ENCODE data around the gene TES. TPM values are rescaled to one million over a fixed set of nuclear protein-coding genes. Genes with fewer than 3 reads are reported as not detected.

The TES gene
- total and polyA plus RNA-seq, 2 of the 8 experiments (the other 6 are each of a cell fraction or from before 2014, with no cell fraction given) = 18.2 to 36.3 TPM

DNA sequence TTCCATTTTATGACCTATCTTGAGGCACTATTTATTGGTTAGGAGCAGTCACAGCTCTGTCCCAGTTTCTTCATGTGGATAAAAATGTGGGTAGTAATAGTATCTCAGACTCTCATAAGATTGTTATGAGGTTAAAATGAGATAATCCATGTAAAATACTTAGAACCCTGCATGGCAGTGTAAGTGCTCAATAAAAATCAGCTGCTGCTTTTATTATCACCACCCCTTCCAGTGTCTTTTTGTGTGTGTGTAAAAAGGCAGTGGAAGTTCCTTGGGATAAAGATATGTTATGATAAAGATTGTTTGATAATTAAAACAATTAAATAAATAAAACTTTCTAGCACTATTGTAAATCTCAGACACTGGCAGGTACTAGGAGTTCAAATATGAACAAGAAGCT, 15.5 kb downstream of the TES start:
- no peaks in the 10 kb centered on the region for H3K23me2 ChIP-seq (ENCODE audit: low read depth, low read length)
- ChIA-PET CTCF (ENCODE audit: partially characterized antibody) (interaction anchor here (0.7 to 3.5 kb wide), 11 partner anchors 10 to 310 kb away, joined by 3 to 31 read pairs (median 4); no protein-coding TSS in a partner anchor), POLR2A (ENCODE audit: partially characterized antibody) (interaction anchor here (1.3 to 2.0 kb wide), 3 partner anchors 9 to 300 kb away, joined by 3 to 10 read pairs (median 3); partner anchors contain the start of gene TES)
- no peak overlapping the region for H2BK120ac ChIP-seq (replicated peaks; ENCODE audit: low read depth, low read length)
- FAIRE-seq = no peak
- H4K8ac ChIP-seq (ENCODE audit: extremely low read depth, insufficient read depth, low read length) = no peak overlapping the region
- no peak overlapping the region for H3K9ac ChIP-seq (replicated peaks in 1 of 4; ENCODE audit: extremely low read depth in 1 of 4, low read depth in 3 of 4, low read length in 3 of 4)
- no peaks in the 10 kb centered on the region for H3K27me3 ChIP-seq (replicated peaks in 1 of 4; ENCODE audit: control insufficient read depth in 3 of 4, extremely low read depth in 1 of 4, insufficient read depth in 3 of 4, low read length in 3 of 4)
- H4K5ac ChIP-seq (ENCODE audit: insufficient read length, low read depth, low read length) = no peak overlapping the region
- no peak overlapping the region for H2BK12ac ChIP-seq (ENCODE audit: low read depth, low read length)
- H3K4me3 ChIP-seq (ENCODE audit: extremely low read depth in 1 of 4, insufficient read depth in 2 of 4, low read depth in 3 of 4, low read length in 4 of 4) = no peak overlapping the region
- no peak overlapping the region for H2AK5ac ChIP-seq (ENCODE audit: low read depth, low read length)
- no peak overlapping the region for H3K23ac ChIP-seq (ENCODE audit: insufficient read length)
- H3K79me1 ChIP-seq (ENCODE audit: low read depth, low read length) = no peaks in the 10 kb centered on the region
- H2BK15ac ChIP-seq (ENCODE audit: low read length) = no peak overlapping the region
- DNase-seq (ENCODE audit: low read depth in 1 of 2, low spot score in 2 of 2) = no peak
- H3K36me3 ChIP-seq (ENCODE audit: control insufficient read depth in 2 of 4, insufficient read depth in 4 of 4, low read length in 3 of 4) = no peaks in the 10 kb centered on the region
- H3K4me2 ChIP-seq (ENCODE audit: insufficient read depth in 1 of 2, low read depth in 2 of 2, low read length in 2 of 2) = no peak overlapping the region
- no peak overlapping the region for H3K18ac ChIP-seq (ENCODE audit: extremely low read depth, low read length)
- no peak overlapping the region for H2AFZ ChIP-seq (ENCODE audit: low read length)
- no peak overlapping the region for H3K14ac ChIP-seq (ENCODE audit: insufficient read length)
- H2BK20ac ChIP-seq (ENCODE audit: low read length) = no peak overlapping the region
- peaks cover 0 to 7% of the 10 kb centered on the region in 2 experiments; a peak in 3 of 4 replicates for H3K79me2 ChIP-seq (ENCODE audit: control insufficient read depth in 1 of 2, insufficient read depth in 2 of 2, low read length in 2 of 2)
- no peak overlapping the region for H3K56ac ChIP-seq (replicated peaks; ENCODE audit: insufficient read length, low read depth, low read length)
- H3K4me1 ChIP-seq (replicated peaks in 1 of 4; ENCODE audit: control insufficient read depth in 3 of 4, insufficient read depth in 4 of 4, low read length in 3 of 4) = peaks cover 0 to 5% (median 1%) of the 10 kb centered on the region in 4 experiments; a peak in 4 of 7 replicates
- no peaks in the 10 kb centered on the region for H3K9me3 ChIP-seq (ENCODE audit: insufficient read depth in 2 of 2, low read depth in 1 of 2, low read length in 1 of 2)
- no peak overlapping the region for H4K91ac ChIP-seq (replicated peaks; ENCODE audit: insufficient read length, low read length)
- no peak overlapping the region for H3K27ac ChIP-seq (ENCODE audit: low read depth, low read length)
- H2BK5ac ChIP-seq (ENCODE audit: low read depth, low read length) = no peak overlapping the region
- no peak overlapping the region for H3K4ac ChIP-seq (replicated peaks; ENCODE audit: insufficient read length, low read depth, low read length)
- H4K20me1 ChIP-seq (replicated peaks in 1 of 2; ENCODE audit: control insufficient read depth in 1 of 2, insufficient read depth in 2 of 2, low read length in 2 of 2) = no peaks in the 10 kb centered on the region
- TF ChIP-seq NANOG (IDR thresholded peaks at IDR 0.05; ENCODE audit: insufficient read depth, low read depth, low read length, poor library complexity, severe bottlenecking) = no peak
- TF ChIP-seq KDM4A (IDR thresholded peaks at IDR 0.05; ENCODE audit: low read depth, low read length, severe bottlenecking) = no peak
- no peak for TF ChIP-seq TBP (IDR thresholded peaks at IDR 0.05; ENCODE audit: low read depth, low read length)
- no peak for TF ChIP-seq RAD21 (IDR thresholded peaks at IDR 0.05 in 1 of 2, conservative IDR thresholded peaks at IDR 0.05 in 1 of 2; ENCODE audit: low read depth in 2 of 2, low read length in 2 of 2)
- TF ChIP-seq EGR1 (IDR thresholded peaks at IDR 0.05; ENCODE audit: borderline replicate concordance, low read depth, low read length) = no peak
- no peak for TF ChIP-seq PHF8 (conservative IDR thresholded peaks at IDR 0.05; ENCODE audit: low read depth, low read length)
- TF ChIP-seq, protein P1, sequence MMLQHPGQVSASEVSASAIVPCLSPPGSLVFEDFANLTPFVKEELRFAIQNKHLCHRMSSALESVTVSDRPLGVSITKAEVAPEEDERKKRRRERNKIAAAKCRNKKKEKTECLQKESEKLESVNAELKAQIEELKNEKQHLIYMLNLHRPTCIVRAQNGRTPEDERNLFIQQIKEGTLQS (IDR thresholded peaks at IDR 0.05; ENCODE audit: insufficient read depth, low read depth, low read length) = no peak
- TF ChIP-seq BCL11A (IDR thresholded peaks at IDR 0.05; ENCODE audit: low read depth in 2 of 2, low read length in 2 of 2) = no peak
- TF ChIP-seq BRCA1 (IDR thresholded peaks at IDR 0.05; ENCODE audit: low read depth, low read length) = no peak
- TF ChIP-seq CBX5 (IDR thresholded peaks at IDR 0.05; ENCODE audit: low read depth, low read length) = no peak
- no peak for TF ChIP-seq CBX8 (IDR thresholded peaks at IDR 0.05; ENCODE audit: borderline replicate concordance, low read depth, low read length)
- no peak for TF ChIP-seq TEAD4 (IDR thresholded peaks at IDR 0.05; ENCODE audit: low read depth, low read length)
- TF ChIP-seq TAF7 (optimal IDR thresholded peaks at IDR 0.05; ENCODE audit: borderline replicate concordance, low read depth, low read length) = no peak
- TF ChIP-seq POLR2AphosphoS5 (IDR thresholded peaks at IDR 0.05; ENCODE audit: low read depth, low read length) = no peak
